HCT116 (cell line): Measurements from ENCODE around the gene EGLN3. TPM values are rescaled to one million over a fixed set of nuclear protein-coding genes. Genes with fewer than 3 reads are reported as not detected.

ENCODE experiments used
- ATAC-seq: fragments of 200-7000 bp; cut with Tn5 transposase; 2 replicates; pipeline ENCODE4 v1.9.1; 2020; ENCODE audit warnings: mild to moderate bottlenecking, moderate library complexity
- BruUV-seq: library from RNA; stranded (reverse); fragments of 400-500 nt; replicated peaks from 2 replicates; lab custom pipeline; 2021; lab: Mats Ljungman, UMichigan
- CTCF ChIA-PET: fragments of 300-600 bp; sonication (Branson Sonifier 250); formaldehyde crosslinking; loops from one replicate; lab custom pipeline; 2021; ENCODE audit warnings: antibody characterized with exemption; lab: Charles Lee
- POLR2A ChIA-PET: fragments of 300-600, 350-600 bp; sonication (Branson Sonifier 250); formaldehyde crosslinking; loops from one replicate; lab custom pipeline; 2021; ENCODE audit warnings: antibody characterized with exemption; lab: Charles Lee
- RAD21 ChIA-PET, 2 experiments: fragments of 300-600 bp; sonication (Branson Sonifier 250); formaldehyde crosslinking; loops; one replicate each; lab custom pipeline; 2023; ENCODE audit warnings: low total read pairs in 2 of 2; ENCODE audit not compliant: uncharacterized antibody in 2 of 2, unreplicated experiment in 2 of 2, low non-redundant PET in 1 of 2; lab: Charles Lee
- DNase-seq: peaks from one replicate; pipeline ENCODE4 v3.0.0-alpha.2; 2010; ENCODE audit warnings: low read depth, low spot score
- H2AFZ ChIP-seq: fragments of 200-600 bp; shearing (Covaris generic), sonication (generic); 2 replicates; pipeline ENCODE4 v1.6.1; 2017; ENCODE audit warnings: low read depth, mixed run types, mixed read lengths, antibody characterized with exemption, low read length; ENCODE audit not compliant: poor library complexity, severe bottlenecking
- H3K27ac ChIP-seq: 2 replicates; pipeline ENCODE4 v1.5.1; 2012; ENCODE audit warnings: low read depth, low read length
- H3K27me3 ChIP-seq: fragments of 200-600 bp; sonication (generic); 2 replicates; pipeline ENCODE4 v1.6.1; 2016; ENCODE audit warnings: mixed run types, low read length, mixed read lengths; ENCODE audit not compliant: insufficient read depth
- H3K36me3 ChIP-seq, 2 experiments: fragments of 200-500 bp in 1 of 2; fragments of 200-600 bp in 1 of 2; sonication (Bioruptor generic) in 1 of 2; sonication (generic) in 1 of 2; 2 replicates each; pipeline versions ENCODE4 v1.5.1 to v1.6.1; 2014 to 2016; ENCODE audit warnings: low read length in 2 of 2, inconsistent platforms in 1 of 2, mixed read lengths in 1 of 2, mixed run types in 1 of 2; ENCODE audit not compliant: insufficient read depth in 2 of 2, control insufficient read depth in 1 of 2
- H3K4me1 ChIP-seq, 2 experiments: fragments of 200-600 bp in 1 of 2; sonication (generic) in 1 of 2; 2 replicates each; pipeline versions ENCODE4 v1.5.1 to v1.6.1; 2012 to 2017; ENCODE audit warnings: low read length in 2 of 2, inconsistent platforms in 1 of 2, mild to moderate bottlenecking in 1 of 2, mixed read lengths in 1 of 2, mixed run types in 1 of 2, moderate library complexity in 1 of 2; ENCODE audit not compliant: insufficient read depth in 2 of 2, control insufficient read depth in 1 of 2
- H3K4me2 ChIP-seq: fragments of 200-600 bp; sonication (generic); 2 replicates; pipeline ENCODE4 v1.6.1; 2017; ENCODE audit warnings: mixed run types, low read length, mixed read lengths
- H3K4me3 ChIP-seq, 2 experiments: fragments of 200-600 bp in 1 of 2; sonication (generic) in 1 of 2; replicated peaks in 1 of 2; 2 replicates each; pipeline ENCODE4 v1.5.1; 2011 to 2016; ENCODE audit warnings: low read length in 2 of 2, control low read depth in 1 of 2, low read depth in 1 of 2, mild to moderate bottlenecking in 1 of 2, mixed read lengths in 1 of 2, mixed run types in 1 of 2
- H3K79me2 ChIP-seq: fragments of 200-600 bp; sonication (generic); 2 replicates; pipeline ENCODE4 v1.6.1; 2017; ENCODE audit warnings: mild to moderate bottlenecking, mixed run types, low read length, moderate library complexity, mixed read lengths; ENCODE audit not compliant: insufficient read depth
- H3K9ac ChIP-seq: fragments of 200-600 bp; sonication (generic); 2 replicates; pipeline ENCODE4 v1.6.1; 2016; ENCODE audit warnings: low read length, mixed read lengths
- H3K9me2 ChIP-seq: fragments of 200-600 bp; sonication (generic), shearing (Covaris generic); 2 replicates; pipeline ENCODE4 v1.6.1; 2017; ENCODE audit warnings: mixed run types, mild to moderate bottlenecking, moderate library complexity; ENCODE audit not compliant: insufficient read depth
- H3K9me3 ChIP-seq, 2 experiments: fragments of 200-500 bp in 1 of 2; fragments of 200-600 bp in 1 of 2; sonication (Bioruptor generic) in 1 of 2; sonication (generic) in 1 of 2; 2 replicates each; pipeline ENCODE4 v1.6.1; 2014 to 2017; ENCODE audit warnings: low read length in 2 of 2, mixed read lengths in 2 of 2, inconsistent platforms in 1 of 2, low read depth in 1 of 2, mild to moderate bottlenecking in 1 of 2, mixed run types in 1 of 2, moderate library complexity in 1 of 2; ENCODE audit not compliant: control insufficient read depth in 1 of 2, insufficient read depth in 1 of 2
- H4K20me1 ChIP-seq: fragments of 200-600 bp; sonication (generic), shearing (Covaris generic); 2 replicates; pipeline ENCODE4 v1.6.1; 2017; ENCODE audit warnings: mixed run types, mild to moderate bottlenecking, moderate library complexity; ENCODE audit not compliant: insufficient read depth
- FOSL1 ChIP-seq: IDR thresholded peaks from 2 replicates; pipeline ENCODE4 v1.6.1; 2012; ENCODE audit warnings: low read depth
- POLR2A ChIP-seq: IDR thresholded peaks from 2 replicates; pipeline ENCODE4 v1.7.0; 2011; ENCODE audit warnings: borderline replicate concordance; ENCODE audit not compliant: insufficient read depth, insufficient read length; ENCODE audit errors: extremely low read depth
- RAD21 ChIP-seq: IDR thresholded peaks from 2 replicates; pipeline ENCODE4 v1.6.1; 2012; ENCODE audit warnings: low read depth, mild to moderate bottlenecking
- SIN3A ChIP-seq: IDR thresholded peaks from 2 replicates; pipeline ENCODE4 v1.6.1; 2012; ENCODE audit warnings: low read depth
- SRF ChIP-seq: IDR thresholded peaks from 2 replicates; pipeline ENCODE4 v1.6.1; 2012; ENCODE audit warnings: low read depth
- ZFX ChIP-seq: fragments of 450-650 bp; IDR thresholded peaks from 2 replicates; pipeline ENCODE4 v1.6.1; 2017
- intact Hi-C: fragments of 100-400 bp; cut with micrococcal nuclease; formaldehyde crosslinking; loops from 2 replicates; pipeline ENCODE4 v1.10.0; 2022
- total RNA-seq: library from RNA; stranded (reverse); gene quantifications from one replicate; pipeline ENCODE4 v1.2.1, GENCODE V29; 2021; ENCODE audit not compliant: unreplicated experiment
- TF ChIP-seq, protein P1 (sequence below): IDR thresholded peaks from 2 replicates; pipeline ENCODE4 v1.6.1; 2012; ENCODE audit warnings: low read depth
- TF ChIP-seq, protein P2 (sequence below): IDR thresholded peaks from 2 replicates; pipeline ENCODE4 v1.6.1; 2012
- TF ChIP-seq, protein P3 (sequence below), 3 experiments: fragments of 200-600 bp in 1 of 3; sonication (generic) in 1 of 3; IDR thresholded peaks in 2 of 3; conservative IDR thresholded peaks in 1 of 3; 2 replicates each; pipeline ENCODE4 v1.5.1; 2012 to 2017; ENCODE audit warnings: low read depth in 2 of 3, low read length in 2 of 3, antibody characterized with exemption in 1 of 3, borderline replicate concordance in 1 of 3, control low read depth in 1 of 3, mild to moderate bottlenecking in 1 of 3, mixed read lengths in 1 of 3, mixed run types in 1 of 3, moderate library complexity in 1 of 3; ENCODE audit not compliant: insufficient read depth in 1 of 3

Gene EGLN3
- total RNA-seq, 1 experiment from 2014 or later, result 13.6 TPM

DNA sequence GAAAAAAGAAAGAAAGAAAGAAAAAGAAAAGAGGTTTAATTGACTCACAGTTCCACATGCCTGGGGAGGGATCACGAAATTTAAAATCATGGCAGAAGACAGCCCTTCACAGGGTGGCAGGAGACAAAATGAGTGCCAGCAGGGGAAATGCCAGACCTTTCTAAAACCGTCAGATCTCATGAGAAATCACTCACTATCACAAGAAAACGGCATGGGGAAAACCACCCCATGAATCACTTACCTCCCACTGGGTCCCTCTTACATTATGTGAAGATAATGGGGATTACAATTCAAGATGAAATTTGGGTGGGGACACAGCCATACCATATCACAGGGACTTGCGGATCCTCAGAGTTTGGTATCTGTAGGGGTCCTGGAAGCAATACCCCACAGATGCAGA, 16.3 kb upstream of the EGLN3 start:
- Histone ChIP-seq H3K27ac (no peak overlapping the region), H3K79me2 (no peaks in the 10 kb centered on the region), H3K4me2 (no peak overlapping the region), H3K9me3 (no peaks in the 10 kb centered on the region), H3K9me2 (no peaks in the 10 kb centered on the region), H3K9ac (no peak overlapping the region), H4K20me1 (no peaks in the 10 kb centered on the region), H3K4me1 (no peaks in the 10 kb centered on the region), H3K4me3 (no peak overlapping the region), H3K36me3 (no peaks in the 10 kb centered on the region), H3K27me3 (no peaks in the 10 kb centered on the region), H2AFZ (no peak overlapping the region)
- TF ChIP-seq, protein P1, sequence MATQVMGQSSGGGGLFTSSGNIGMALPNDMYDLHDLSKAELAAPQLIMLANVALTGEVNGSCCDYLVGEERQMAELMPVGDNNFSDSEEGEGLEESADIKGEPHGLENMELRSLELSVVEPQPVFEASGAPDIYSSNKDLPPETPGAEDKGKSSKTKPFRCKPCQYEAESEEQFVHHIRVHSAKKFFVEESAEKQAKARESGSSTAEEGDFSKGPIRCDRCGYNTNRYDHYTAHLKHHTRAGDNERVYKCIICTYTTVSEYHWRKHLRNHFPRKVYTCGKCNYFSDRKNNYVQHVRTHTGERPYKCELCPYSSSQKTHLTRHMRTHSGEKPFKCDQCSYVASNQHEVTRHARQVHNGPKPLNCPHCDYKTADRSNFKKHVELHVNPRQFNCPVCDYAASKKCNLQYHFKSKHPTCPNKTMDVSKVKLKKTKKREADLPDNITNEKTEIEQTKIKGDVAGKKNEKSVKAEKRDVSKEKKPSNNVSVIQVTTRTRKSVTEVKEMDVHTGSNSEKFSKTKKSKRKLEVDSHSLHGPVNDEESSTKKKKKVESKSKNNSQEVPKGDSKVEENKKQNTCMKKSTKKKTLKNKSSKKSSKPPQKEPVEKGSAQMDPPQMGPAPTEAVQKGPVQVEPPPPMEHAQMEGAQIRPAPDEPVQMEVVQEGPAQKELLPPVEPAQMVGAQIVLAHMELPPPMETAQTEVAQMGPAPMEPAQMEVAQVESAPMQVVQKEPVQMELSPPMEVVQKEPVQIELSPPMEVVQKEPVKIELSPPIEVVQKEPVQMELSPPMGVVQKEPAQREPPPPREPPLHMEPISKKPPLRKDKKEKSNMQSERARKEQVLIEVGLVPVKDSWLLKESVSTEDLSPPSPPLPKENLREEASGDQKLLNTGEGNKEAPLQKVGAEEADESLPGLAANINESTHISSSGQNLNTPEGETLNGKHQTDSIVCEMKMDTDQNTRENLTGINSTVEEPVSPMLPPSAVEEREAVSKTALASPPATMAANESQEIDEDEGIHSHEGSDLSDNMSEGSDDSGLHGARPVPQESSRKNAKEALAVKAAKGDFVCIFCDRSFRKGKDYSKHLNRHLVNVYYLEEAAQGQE, result no peak
- no peak for TF ChIP-seq SIN3A
- TF ChIP-seq POLR2A, result no peak
- TF ChIP-seq RAD21, result no peak
- no TSS peak for BruUV-seq
- RAD21 ChIA-PET, result no interaction called here
- POLR2A ChIA-PET, result interaction anchor here (1.2 kb wide), 1 partner anchor 93 kb away, joined by 3 read pairs; no protein-coding TSS in a partner anchor
- no peak for DNase-seq
- intact Hi-C loops, result no loop called here
- CTCF ChIA-PET, result no interaction called here
- ATAC-seq, result no peak

DNA sequence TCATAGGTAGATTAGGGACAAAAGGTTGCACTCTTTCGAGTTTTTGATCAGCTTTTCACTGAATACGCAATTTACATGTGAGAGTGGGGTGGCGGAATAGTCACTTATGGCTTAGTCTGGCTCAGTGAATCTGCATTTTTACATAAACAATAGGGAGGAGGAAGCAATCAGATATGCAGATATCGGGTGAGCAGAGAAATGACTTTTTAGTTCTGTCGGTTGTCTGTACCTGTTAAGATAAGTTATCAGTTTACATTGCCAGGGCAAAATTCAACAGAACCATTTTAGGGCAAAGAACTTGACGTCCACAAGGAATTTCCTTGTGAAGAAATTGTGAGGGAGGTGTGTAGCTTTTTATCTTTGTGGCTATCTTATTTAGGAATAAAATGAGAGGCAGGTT, 15.4 kb upstream of the EGLN3 start:
- CTCF ChIA-PET, result no interaction called here
- H3K4me1 ChIP-seq, result no peaks in the 10 kb centered on the region
- no peaks in the 10 kb centered on the region for H3K9me3 ChIP-seq
- DNase-seq (no peak), ATAC-seq (no peak)
- H3K27ac ChIP-seq, result no peak overlapping the region
- H2AFZ ChIP-seq, result no peak overlapping the region
- RAD21 ChIA-PET, result no interaction called here
- no peaks in the 10 kb centered on the region for H3K27me3 ChIP-seq
- POLR2A ChIA-PET, result no interaction called here
- TF ChIP-seq, protein P2, sequence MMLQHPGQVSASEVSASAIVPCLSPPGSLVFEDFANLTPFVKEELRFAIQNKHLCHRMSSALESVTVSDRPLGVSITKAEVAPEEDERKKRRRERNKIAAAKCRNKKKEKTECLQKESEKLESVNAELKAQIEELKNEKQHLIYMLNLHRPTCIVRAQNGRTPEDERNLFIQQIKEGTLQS, result no peak
- no peak for TF ChIP-seq FOSL1
- no peak for TF ChIP-seq SRF
- TF ChIP-seq ZFX, result no peak
- no peak for TF ChIP-seq POLR2A
- TF ChIP-seq, protein P3, sequence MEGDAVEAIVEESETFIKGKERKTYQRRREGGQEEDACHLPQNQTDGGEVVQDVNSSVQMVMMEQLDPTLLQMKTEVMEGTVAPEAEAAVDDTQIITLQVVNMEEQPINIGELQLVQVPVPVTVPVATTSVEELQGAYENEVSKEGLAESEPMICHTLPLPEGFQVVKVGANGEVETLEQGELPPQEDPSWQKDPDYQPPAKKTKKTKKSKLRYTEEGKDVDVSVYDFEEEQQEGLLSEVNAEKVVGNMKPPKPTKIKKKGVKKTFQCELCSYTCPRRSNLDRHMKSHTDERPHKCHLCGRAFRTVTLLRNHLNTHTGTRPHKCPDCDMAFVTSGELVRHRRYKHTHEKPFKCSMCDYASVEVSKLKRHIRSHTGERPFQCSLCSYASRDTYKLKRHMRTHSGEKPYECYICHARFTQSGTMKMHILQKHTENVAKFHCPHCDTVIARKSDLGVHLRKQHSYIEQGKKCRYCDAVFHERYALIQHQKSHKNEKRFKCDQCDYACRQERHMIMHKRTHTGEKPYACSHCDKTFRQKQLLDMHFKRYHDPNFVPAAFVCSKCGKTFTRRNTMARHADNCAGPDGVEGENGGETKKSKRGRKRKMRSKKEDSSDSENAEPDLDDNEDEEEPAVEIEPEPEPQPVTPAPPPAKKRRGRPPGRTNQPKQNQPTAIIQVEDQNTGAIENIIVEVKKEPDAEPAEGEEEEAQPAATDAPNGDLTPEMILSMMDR (IDR thresholded peaks at IDR 0.05 in 2 of 3, conservative IDR thresholded peaks at IDR 0.05 in 1 of 3; ENCODE audit: borderline replicate concordance in 1 of 3, insufficient read depth in 1 of 3, low read depth in 2 of 3, low read length in 2 of 3), result no peak
- H4K20me1 ChIP-seq, result no peaks in the 10 kb centered on the region
- intact Hi-C loops, result no loop called here
- H3K4me3 ChIP-seq, result no peak overlapping the region
- H3K9ac ChIP-seq, result no peak overlapping the region
- no peak overlapping the region for H3K4me2 ChIP-seq
- BruUV-seq, result no TSS peak
- H3K36me3 ChIP-seq, result no peaks in the 10 kb centered on the region
- H3K79me2 ChIP-seq, result no peaks in the 10 kb centered on the region
- no peaks in the 10 kb centered on the region for H3K9me2 ChIP-seq
